ENCODE data around the gene ASPG.

DNA sequence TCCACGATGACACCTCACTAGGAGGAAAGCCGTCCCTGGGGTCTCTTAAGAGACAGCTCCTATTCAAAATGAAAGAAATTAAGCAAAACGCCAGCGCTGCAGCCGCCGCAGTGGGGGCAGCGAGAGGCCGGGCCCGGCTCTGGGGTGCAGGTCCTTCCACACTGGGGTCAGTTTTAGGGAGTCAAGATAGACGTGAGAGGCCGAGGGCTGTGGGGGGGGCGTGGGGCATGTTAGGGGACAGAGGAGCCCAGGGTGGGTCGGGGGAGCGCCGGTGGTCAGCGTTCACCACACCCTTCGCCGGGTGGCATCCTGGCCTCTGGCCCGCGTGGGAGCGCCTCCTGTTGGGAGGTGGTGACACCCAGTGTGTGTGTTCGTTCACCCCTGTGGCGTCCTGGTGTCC is 78.5 kb downstream of the ASPG start:
- TF ChIP-seq POLR2A (IDR thresholded peaks at IDR 0.05; ENCODE audit: low read depth, low read length) (no peak), POLR2AphosphoS5 (IDR thresholded peaks at IDR 0.05; ENCODE audit: low read depth, low read length) (no peak)
